Activated CD4-positive, CD25-positive, alpha-beta regulatory T cell (primary cell): Measurements from ENCODE around the gene NPBWR2.
"Not testable (repeated sequence)": the region's sequence is repeated elsewhere in the genome, so short reads cannot be mapped to it uniquely, and the experiment has no call there.

Experiments used
- DNase-seq, 4 experiments: peaks; one replicate each; lab custom pipeline; 2025; lab: John Stamatoyannopoulos, UW

The NPBWR2 gene

DNA sequence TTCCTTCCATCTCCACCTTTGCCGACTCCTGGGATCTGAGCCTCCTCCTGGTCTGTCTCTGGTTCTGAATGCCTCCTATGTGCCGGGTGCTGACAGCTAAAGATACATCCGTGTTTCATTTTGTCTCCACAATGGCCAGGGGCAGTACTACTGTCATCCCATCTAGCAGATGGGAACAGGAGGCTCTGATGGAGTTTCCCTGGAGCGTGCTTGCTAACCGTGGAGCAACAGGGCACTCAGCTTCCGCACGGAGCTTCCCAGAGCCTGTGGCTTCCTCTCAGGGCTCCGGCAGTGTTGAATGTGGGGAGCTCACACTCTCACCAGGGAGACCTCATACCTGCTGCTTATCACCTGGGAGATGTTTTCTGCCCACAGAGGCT lies 11.9 kb upstream of the NPBWR2 start:
- DNase-seq: no peak

DNA sequence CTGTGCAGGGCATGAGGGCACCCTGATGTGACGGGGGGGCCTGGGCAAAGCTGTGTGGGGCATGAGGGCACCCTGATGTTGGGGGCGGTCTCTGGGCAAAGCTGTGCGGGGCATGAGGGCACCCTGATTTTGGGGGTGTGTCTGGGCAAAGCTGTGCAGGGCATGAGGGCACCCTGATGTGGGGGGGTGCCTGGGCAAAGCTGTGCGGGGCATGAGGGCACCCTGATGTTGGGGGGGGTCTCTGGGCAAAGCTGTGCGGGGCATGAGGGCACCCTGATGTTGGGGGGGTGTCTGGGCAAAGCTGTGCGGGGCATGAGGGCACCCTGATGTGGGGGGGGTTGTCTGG lies 10.0 kb upstream of the NPBWR2 start:
- not testable (repeated sequence) for DNase-seq

DNA sequence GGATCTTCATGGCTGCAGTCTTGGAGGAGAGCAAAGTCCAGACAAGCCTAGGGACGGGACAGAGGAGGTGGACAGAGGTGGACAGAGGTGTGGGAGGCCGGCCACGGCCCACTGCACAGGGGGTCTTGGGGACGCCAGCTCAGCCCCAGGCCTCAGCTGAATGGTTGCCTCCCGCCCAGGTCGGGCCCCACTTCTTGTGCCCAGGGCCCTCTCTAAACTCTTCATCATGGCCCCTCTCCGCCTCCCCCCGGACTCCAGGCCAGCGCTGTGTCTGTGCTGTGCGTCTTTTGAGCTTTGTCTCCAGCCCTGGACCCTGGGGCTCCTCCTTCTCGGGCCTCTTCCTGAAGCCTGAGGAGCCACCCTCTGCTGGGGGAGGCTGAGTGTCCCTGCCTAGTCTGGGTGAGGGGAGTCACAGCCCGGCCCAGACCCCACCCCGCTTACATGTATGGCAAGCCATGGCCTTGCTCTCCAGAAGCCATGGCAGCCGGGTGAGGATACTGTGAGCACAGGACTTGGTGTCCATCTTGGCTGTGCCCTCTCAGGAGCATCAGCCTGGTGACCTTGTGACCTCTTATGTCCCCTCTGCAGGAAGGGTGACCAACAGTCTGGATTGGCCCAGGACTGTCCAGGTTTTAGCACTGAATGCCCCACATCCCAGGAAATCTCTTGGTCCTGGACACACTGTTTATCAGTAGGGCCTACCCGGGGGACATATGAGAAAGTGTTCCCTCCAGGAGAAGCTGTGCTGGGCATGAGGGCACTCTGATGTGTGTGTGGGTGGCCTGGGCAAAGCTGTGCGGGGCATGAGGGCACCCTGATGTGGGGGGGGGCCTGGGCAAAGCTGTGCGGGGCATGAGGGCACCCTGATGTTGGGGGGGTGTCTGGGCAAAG lies 9.4 kb upstream of the NPBWR2 start:
- DNase-seq: no peak

DNA sequence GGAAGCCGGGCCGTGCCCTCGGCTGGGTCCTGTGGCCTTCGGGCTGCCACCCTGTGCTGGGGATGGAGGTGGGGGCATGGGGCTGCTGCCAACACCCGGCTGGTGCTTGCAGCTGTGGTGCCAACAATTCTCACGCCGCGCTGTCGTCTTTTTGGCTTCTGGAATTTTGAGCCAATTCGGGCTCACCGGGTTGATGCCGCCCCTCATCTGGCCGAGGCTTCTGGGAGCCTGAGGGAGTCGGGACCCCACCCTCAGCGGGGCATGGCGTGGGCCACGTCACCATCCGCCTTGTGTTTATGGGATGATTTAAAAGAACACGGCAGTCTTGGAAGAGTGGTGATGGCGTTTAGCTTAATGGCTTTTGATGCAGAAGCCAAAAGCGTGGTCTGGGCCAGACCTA lies 8.7 kb upstream of the NPBWR2 start:
- no peak for DNase-seq

DNA sequence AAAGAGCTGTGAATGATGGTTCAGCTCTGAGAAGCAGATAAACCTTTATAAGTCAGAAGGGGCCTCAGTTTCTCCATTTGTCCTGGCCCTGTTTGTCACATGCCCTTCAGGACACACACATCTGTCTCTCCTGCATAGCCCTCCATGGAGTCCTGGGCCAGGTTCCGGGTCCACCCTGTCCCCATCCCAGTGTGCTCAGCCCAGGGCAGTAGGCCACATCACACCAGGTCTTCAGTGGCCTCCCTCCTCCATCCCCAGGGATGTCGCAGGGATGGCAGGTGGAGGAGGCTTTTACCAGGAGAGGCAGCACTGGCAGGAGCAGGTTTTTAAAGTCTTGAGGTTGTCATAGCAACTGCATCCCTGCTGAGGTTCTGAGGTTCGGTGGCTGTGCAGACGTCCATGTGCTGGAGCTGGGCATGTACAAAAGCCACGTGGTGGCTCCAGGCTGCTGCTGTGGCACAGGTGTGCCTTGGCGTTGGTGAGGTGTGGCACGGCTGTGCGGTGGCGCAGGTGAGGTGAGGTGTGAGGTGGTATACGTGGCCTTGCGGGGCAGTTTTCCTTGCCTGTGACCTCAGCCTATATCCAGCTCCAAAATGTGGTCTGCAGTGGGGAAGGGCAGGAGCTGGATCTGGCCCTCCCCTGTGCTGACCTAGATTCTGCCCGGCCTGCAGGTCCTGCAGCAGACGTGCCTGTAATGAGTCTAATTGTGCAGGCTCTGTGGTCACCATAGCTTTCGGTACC lies 8.0 kb upstream of the NPBWR2 start:
- DNase-seq: no peak

DNA sequence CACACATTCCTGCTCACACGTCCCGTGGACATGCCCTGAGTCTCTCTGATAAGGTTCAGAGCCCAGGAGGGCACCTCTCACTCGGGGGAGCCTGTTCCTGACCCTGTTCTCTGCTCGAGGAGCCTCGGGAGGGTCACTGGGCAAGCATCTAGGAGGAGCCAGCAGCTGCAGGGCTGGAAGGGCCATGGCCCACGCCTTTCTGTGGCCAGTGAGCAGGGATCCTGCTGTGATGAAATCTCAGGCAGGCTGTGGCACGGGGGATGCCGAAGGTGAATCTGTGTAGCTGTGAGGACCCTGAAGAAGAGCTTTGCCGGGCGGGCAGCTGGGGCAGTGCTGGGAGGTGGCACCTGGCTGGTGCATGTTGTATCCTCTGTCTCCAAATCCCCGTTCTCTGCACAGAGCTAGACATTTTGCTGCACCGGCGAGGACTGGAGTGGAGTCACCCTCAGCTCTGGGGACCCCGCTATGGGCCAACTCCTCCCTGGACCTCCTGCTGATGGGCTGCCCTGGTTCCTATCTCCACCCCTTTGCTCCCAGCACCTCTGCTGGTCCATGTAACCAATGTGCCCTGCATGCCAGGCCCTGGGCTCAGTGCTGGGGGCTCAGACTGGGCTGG lies 7.1 kb upstream of the NPBWR2 start:
- DNase-seq: no peak

DNA sequence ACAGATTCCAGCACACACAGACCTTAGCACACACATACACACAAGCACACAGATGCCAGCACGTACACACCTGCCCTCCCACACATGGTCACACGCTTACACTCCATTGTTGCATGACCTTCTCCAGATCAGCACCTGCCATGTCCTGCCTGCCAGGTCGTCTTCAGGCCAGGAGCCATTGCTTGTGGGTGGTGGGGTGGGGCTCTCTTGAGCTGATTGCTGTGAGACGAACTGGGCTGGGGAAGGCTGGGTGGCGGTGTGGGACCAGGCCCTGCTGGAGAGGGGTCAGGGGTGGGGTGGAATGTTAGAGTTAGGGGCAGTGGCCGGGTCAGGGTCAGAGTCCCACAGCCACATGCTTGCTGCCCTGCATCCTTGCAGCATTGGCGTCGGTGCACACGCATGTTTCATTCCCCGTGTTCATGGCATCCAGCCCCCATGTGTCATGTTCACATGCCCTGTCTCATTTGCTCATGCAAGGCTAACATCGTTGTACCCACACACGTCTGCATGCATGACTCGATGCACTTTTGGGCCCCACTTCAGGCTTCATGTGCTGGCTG lies 6.5 kb upstream of the NPBWR2 start:
- DNase-seq: no peak

DNA sequence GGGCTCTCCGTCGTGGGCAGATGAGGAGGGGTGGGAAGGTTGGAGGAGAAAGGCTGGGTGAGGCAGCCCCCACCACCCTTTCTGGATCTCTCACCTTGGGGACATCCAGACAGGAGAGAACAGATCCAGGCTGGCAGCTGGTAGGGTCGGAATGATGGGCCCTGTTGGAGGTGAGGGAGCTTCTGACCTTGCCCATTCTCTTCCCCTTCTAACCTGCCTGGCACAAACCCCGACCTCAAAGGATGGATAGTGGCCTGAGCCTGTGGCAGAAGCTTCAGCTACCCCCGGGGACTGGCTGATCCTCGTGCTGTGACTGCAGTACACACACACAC lies 6.0 kb upstream of the NPBWR2 start:
- DNase-seq: no peak

DNA sequence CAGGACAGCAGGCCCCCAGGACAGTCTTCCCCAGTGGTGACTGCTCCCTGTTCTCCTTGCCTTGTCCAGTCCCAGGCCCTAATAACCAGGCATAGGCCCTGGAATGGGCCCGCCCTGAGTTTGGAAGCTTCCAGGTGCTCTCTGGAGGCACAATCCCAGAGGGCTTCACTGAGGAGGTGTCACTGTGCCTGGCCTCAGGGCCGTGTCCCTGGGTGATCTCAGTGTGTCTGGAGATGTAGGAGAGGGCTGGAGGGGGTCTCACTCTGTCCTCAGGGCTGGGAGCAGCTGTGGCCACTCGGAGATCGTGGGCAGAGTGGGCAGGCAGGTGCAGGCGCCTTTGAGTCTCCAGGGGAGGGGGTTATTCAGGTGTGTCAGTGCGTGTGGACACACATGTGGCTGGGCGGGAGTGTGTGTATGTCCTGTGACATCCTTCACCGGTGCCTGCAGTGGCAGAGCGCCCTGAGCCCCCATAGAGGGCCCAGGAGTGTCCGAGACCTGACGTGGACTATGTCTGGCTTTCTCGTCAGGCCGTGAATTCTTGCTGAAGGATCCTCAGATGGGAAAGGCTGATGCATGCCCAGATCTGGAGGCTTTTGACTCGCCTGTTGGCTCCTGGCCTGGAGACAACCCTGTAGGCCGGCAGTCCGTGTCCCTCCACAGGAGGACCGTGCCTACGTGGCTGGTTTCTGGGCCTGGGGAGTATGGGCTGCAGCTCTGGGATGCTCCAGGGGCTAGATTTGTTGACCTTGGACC lies 5.5 kb upstream of the NPBWR2 start:
- no peak for DNase-seq

DNA sequence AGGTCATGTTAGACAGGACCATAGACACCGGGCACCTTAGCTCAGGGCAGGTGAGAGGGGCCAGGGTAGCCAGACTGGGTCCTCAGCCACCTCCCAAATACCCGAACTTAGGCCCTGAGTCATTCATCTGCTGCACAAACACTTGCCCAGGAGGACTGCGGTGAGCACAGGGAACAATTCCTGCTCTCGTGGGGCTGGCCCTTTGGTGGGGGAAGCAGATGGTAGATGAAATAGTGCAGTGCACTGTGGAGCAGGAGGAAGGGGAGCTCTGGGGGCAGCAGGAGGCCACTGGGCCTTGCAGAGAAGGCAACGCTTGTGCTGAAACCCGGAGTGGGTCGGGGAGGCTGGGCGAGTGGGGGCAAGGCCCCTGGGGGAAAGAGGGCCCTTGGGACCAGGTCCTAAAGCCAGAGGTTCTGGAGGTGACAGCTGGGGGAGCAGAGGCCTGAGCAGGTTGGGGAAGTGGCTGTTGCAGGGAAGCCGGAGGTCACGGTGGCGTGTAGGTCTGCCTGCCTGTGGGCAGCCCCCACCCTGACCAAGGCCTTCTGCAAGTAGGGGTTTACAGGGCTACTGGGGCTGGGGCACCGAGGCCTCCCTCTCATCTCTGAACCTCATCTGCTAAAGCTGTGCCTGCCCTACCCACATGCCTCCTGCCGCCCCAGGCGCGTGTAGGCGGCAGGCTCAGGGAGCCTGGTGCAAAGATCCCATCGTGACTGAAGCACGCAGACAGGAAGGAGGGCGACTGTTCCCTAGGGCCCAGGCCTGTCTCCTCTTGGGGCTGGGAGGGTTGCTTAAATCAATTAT lies 4.7 kb upstream of the NPBWR2 start:
- no peak for DNase-seq

DNA sequence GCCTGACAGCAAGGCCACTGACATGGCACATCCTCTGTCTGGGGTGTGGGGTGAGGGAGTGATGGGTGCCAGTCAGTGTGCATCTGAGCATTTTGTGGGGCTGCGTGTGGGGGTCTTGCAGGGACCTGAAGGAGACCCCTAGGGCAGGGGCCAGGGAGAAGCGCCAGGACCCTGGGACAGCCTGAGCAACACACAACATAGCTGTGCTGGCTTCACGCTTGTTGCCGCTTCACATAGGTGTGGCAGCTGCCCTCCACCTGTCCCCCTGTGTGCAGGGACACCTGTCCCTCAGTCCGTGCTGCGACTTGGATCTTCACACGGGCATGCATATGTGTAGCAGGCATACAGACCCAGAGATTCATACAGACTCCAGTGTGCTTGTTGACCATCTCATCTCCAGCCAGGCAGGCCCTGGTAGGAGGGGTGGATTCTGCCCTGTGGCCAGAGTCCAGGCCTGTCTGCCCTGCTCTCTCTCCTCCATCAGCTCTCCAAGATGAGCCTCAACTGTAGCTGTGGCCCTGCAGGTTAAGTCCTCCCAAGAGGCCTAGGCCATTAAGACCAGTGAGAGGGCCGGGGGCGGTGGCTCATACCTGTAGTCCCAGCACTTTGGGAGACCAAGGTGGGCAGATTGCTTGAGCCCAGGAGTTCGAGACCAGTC lies 3.2 kb upstream of the NPBWR2 start:
- DNase-seq: no peak

DNA sequence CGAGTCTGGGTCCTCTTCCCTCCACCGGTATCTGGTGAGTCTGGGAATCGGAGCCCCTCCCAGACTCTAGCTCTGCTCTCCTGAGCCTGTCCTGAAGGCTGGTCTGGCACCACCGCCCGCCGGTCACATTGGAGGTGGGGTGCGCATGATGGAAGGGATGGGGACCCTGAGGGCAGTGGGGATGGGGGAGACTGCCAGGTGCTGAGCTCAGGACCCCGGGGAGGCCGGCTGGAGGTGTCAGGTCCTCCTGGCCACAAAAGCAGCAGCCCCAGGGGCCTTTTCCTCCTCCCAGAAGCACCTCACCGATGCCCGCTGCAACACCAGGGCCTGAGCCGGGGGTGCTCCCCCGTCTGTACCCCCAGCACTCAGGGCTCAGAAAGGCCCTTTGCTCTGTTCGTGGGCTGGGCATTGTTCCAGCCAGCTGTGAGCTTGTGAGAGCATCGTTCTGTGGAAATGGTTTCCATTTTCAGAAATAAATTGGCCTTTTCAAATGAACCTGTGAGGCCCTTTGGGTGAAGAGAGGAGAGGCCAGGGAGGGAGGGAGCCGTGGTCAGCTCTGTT lies 2.5 kb upstream of the NPBWR2 start:
- DNase-seq: no peak

DNA sequence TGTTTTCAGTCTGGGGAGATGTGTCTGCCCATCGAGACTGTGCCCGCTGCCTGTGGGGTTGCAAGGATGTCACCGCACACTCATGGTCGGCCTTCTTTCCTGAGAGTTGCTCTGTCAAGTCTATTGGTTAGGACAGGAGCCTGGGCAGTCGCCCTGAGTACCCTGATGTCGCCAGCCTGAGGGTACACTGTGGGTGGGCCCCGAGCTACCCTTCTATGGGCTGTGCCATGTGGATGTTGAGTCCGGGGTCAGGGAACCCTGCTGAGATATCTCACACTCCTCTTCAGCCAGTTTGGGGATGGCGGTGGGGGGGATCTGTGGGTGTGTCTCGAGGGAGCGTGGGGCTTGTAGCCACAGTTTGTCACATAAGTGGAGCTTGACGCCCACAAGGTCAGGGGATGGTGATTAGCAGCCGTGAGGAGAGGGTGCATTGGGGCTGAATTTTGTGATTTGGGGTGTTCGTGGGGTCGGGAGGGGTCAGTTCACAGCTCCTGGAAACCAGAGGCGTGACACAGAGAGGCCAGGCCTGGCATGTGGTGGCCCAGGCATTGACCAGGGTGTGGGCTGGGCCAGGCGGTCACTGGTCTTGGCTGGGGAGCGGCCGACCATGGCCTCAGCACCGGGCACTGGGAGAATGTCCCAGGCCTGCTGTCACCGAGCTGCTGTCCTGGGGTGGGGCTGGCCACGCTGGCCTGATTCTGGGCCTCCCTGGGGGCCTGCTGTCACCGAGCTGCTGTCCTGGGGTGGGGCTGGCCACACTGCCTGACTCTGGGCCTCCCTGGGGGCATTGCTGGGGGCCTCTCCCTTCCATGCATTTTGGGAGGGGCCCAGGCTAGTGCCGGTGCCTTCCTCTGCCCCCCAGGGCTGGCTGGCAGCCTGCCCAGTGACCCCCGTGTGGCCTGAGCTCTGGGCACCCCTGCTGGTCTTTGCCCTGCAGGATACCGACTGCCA lies 1.6 kb upstream of the NPBWR2 start:
- DNase-seq: no peak

DNA sequence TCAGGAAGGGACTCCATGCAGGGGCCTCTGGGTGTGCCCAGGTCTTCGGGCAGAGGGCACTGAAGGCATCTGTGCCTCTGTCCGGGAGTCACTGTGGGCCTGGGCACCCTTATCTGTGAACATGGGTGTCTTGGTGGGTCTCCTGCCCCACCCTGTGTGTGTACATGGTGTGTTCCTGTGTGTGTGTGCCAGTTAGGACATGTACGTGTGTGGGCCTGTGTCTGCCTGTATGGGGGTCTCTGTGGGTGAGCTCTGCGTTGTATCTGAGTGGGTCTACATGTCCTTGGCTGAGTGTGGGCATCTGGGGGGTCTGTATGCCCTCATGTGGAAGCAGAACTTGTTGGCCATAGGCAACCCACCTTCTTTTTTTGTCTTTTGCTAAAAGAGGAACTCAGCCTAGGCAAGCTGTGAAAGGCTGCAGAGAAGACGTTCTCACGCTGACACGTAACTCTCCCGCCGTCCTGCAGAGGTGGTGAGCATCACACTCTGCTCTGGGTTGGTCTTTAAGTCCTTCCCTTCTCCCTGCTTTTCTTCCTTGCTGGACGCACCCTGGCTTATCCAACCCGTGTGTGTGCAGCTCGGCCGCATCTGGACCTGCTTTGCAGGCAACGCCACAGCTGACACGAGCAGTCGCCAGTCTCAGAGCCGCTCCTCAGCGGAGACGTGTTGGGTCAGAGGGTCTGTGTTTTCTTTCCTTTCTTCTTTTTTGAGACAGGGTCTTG lies 532 bp upstream of the NPBWR2 start:
- no peak for DNase-seq

DNA sequence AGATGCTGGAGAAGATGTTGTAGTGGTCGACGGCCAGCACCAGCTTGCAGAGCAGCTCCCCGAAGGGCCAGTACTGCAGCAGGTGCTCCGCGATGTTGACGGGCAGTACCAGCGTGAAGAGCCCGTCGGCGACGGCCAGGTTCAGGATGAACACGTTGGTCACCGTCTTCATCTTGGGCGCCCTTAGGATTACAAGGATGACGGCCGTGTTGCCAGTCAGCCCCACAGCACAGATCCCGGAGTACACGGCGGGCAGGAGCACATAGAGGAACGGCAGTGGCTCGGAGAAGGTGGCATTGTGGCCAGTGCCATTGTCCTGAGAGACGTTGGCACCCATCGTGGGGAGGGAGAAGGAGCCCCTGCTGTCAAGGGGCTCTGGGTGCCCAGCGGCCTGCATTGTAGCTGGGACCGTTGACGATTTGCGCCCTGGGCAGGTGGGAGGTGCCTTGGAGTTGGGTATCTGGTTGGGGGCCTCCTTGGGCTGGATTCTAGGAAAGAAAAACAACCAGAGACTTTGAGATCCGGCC lies 867 bp downstream of the NPBWR2 start:
- DNase-seq: no peak

DNA sequence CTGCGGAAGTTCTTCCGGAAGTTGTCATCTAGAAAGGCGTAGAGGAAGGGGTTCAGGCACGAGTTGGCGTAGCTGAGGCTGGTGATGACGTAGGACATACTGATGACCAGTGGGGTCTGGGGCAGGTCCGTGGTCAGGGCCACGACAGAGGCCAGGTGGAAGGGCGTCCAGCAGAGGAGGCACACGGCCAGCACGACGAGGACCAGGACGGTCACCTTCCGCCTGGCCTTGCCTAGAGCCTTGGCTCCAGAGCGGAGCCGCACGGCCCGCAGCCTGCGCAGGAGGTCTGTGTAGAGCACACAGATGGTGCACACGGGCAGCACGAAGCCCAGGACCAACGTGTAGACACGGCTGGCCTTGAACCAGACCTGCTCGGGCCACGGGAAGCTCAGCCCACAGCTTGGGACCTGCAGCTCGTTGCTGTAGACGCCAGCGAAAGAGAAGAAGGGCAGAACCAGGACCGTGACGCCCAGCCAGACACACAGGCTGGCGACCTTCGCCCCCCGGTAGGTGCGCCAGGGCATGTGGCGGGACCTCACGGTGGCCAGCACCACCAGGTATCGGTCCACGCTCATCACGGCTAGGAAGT lies 1.4 kb downstream of the NPBWR2 start:
- DNase-seq: no peak

DNA sequence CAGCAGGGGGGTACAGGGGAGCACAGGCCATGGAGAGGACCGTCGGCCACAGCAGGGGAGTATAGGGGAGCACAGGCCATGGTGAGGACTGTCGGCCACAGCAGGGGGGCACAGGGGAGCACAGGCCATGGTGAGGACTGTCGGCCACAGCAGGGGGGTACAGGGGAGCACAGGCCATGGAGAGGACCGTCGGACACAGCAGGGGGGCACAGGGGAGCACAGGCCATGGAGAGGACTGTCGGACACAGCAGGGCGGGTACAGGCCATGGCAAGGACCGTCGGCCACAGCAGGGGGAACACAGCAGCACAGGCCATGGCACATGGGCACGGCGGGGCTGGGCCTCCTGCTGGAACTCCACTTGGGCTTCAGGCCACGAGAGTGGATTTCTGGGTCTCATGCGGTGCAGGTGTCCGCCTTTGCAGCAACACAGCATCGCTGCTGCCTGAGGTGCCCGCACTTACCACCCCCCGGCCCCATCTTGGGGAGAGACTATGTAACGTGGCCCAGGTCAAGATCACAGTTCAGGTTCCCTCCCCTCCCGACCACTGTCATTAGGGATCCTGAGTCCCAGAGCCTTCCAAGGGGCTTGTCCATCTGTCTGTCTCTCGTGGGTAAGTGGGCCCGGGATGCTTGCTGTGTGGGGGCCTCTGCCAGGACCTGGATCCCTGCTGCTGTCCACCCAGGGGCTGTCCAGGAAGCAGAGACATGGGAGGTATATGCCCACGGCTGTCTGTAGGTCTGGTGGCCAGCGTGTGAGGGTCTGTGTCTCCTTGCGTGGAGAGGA lies 2.5 kb downstream of the NPBWR2 start:
- DNase-seq: no peak
